ENCODE results near the gene PRDX5. TPM values are rescaled to one million over a fixed set of nuclear protein-coding genes. Genes with fewer than 3 reads are reported as not detected.

The PRDX5 gene
- polyA plus RNA-seq, 1 donor: 219 TPM

- no peak overlapping the region for H3K4me3 ChIP-seq (ENCODE audit: low read length)
- peaks cover 49% of the 10 kb centered on the region for H3K36me3 ChIP-seq (ENCODE audit: control insufficient read depth, insufficient read depth, low read length)
- no CpG with 5 or more reads among the region's 46 CpGs for WGBS (ENCODE audit: insufficient coverage, low lambda C conversion rate)
- H3K4me1 ChIP-seq (ENCODE audit: control insufficient read depth, insufficient read depth, low read length): no peaks in the 10 kb centered on the region
- peaks cover 18% of the 10 kb centered on the region for H3K9me3 ChIP-seq (ENCODE audit: control insufficient read depth, low read depth, low read length)
- DNase-seq: no peak
- no peak overlapping the region for H3K27ac ChIP-seq (ENCODE audit: low read length)
- no peaks in the 10 kb centered on the region for H3K27me3 ChIP-seq (ENCODE audit: control insufficient read depth, insufficient read depth, low read length)
Measured at GRCh38 chr11:64367931-64368672, 50.2 kb downstream of the PRDX5 start.

GRCh38 chr11:64368673-64369074, 50.8 kb downstream of the PRDX5 start:
- WGBS (ENCODE audit: insufficient coverage, low lambda C conversion rate): no CpG with 5 or more reads among the region's 28 CpGs
- Histone ChIP-seq H3K36me3 (ENCODE audit: control insufficient read depth, insufficient read depth, low read length) (peaks cover 44% of the 10 kb centered on the region), H3K27me3 (ENCODE audit: control insufficient read depth, insufficient read depth, low read length) (no peaks in the 10 kb centered on the region), H3K4me3 (ENCODE audit: low read length) (no peak overlapping the region), H3K9me3 (ENCODE audit: control insufficient read depth, low read depth, low read length) (peaks cover 18% of the 10 kb centered on the region), H3K27ac (ENCODE audit: low read length) (no peak overlapping the region), H3K4me1 (ENCODE audit: control insufficient read depth, insufficient read depth, low read length) (no peaks in the 10 kb centered on the region)
- no peak for DNase-seq

- no CpG with 5 or more reads among the region's 82 CpGs for WGBS (ENCODE audit: insufficient coverage, low lambda C conversion rate)
- peaks cover 37% of the 10 kb centered on the region for H3K36me3 ChIP-seq (ENCODE audit: control insufficient read depth, insufficient read depth, low read length)
- no peak overlapping the region for H3K27ac ChIP-seq (ENCODE audit: low read length)
- H3K4me3 ChIP-seq (ENCODE audit: low read length): no peak overlapping the region
- peaks cover 18% of the 10 kb centered on the region for H3K9me3 ChIP-seq (ENCODE audit: control insufficient read depth, low read depth, low read length)
- no peak for DNase-seq
- H3K4me1 ChIP-seq (ENCODE audit: control insufficient read depth, insufficient read depth, low read length): no peaks in the 10 kb centered on the region
- H3K27me3 ChIP-seq (ENCODE audit: control insufficient read depth, insufficient read depth, low read length): no peaks in the 10 kb centered on the region
Measured at GRCh38 chr11:64369440-64370421, 51.8 kb downstream of the PRDX5 start.

GRCh38 chr11:64371201-64371600, 53.3 kb downstream of the PRDX5 start:
- Histone ChIP-seq H3K27ac (ENCODE audit: low read length) (no peak overlapping the region), H3K4me1 (ENCODE audit: control insufficient read depth, insufficient read depth, low read length) (no peaks in the 10 kb centered on the region), H3K36me3 (ENCODE audit: control insufficient read depth, insufficient read depth, low read length) (peaks cover 27% of the 10 kb centered on the region), H3K4me3 (ENCODE audit: low read length) (no peak overlapping the region), H3K27me3 (ENCODE audit: control insufficient read depth, insufficient read depth, low read length) (no peaks in the 10 kb centered on the region), H3K9me3 (ENCODE audit: control insufficient read depth, low read depth, low read length) (peaks cover 18% of the 10 kb centered on the region)
- no CpG with 5 or more reads among the region's 22 CpGs for WGBS (ENCODE audit: insufficient coverage, low lambda C conversion rate)
- DNase-seq: no peak

Other genes starting within 250 kb of the PRDX5 start
- gene MACROD1, start 152.0 kb upstream of the PRDX5 start, polyA plus RNA-seq: 18.2 TPM
- gene STIP1, start 131.9 kb upstream of the PRDX5 start, polyA plus RNA-seq: 109 TPM
- 28.5 TPM for gene FERMT3, start 111.4 kb upstream of the PRDX5 start, polyA plus RNA-seq
- gene TRPT1, start 91.9 kb upstream of the PRDX5 start, polyA plus RNA-seq: 38.3 TPM
- 33.8 TPM for gene NUDT22, start 91.8 kb upstream of the PRDX5 start, polyA plus RNA-seq
- 52.5 TPM for gene DNAJC4, start 87.6 kb upstream of the PRDX5 start, polyA plus RNA-seq
- gene VEGFB, start 83.5 kb upstream of the PRDX5 start, polyA plus RNA-seq: 105 TPM
- 79.3 TPM for gene FKBP2, start 77.0 kb upstream of the PRDX5 start, polyA plus RNA-seq
- 62.6 TPM for gene PPP1R14B, start 71.2 kb upstream of the PRDX5 start, polyA plus RNA-seq
- gene PLCB3, start 66.6 kb upstream of the PRDX5 start, polyA plus RNA-seq: 115 TPM
- gene BAD, start 33.5 kb upstream of the PRDX5 start, polyA plus RNA-seq: 39.6 TPM
- 20.6 TPM for gene GPR137, start 32.3 kb upstream of the PRDX5 start, polyA plus RNA-seq
- gene KCNK4, start 26.8 kb upstream of the PRDX5 start, polyA plus RNA-seq: 0.09 TPM
- 0.15 TPM for gene CATSPERZ, start 17.8 kb upstream of the PRDX5 start, polyA plus RNA-seq
- 83.2 TPM for gene ESRRA, start 12.6 kb upstream of the PRDX5 start, polyA plus RNA-seq
- 167 TPM for gene TRMT112, start 562 bp upstream of the PRDX5 start, polyA plus RNA-seq
- gene CCDC88B, start 22.1 kb downstream of the PRDX5 start, polyA plus RNA-seq: 13.5 TPM
- gene RPS6KA4, start 41.0 kb downstream of the PRDX5 start, polyA plus RNA-seq: 25.8 TPM
- gene SLC22A11, start 237.8 kb downstream of the PRDX5 start, polyA plus RNA-seq: 0.30 TPM